CD4-positive, alpha-beta T cell treated with Interleukin-10 for 1 hour (primary cell): ENCODE results near the gene SERTAD4.
"Not testable (repeated sequence)": the region's sequence is repeated elsewhere in the genome, so short reads cannot be mapped to it uniquely, and the experiment has no call there.

ENCODE experiments used
- DNase-seq: peaks from one replicate; pipeline ENCODE4 v3.0.0-alpha.2; 2020

SERTAD4 gene

GRCh38 chr1:210232511-210233215 lies at the start of gene SERTAD4:
TSS of gene SERTAD4 (plus strand) at chr1:210232796. CDS start at chr1:210237961, 5,165 bp downstream.
- no peak for DNase-seq

GRCh38 chr1:210185063-210185462 lies 47.5 kb upstream of the SERTAD4 start:
- no peak for DNase-seq

GRCh38 chr1:210187849-210188606 lies 44.6 kb upstream of the SERTAD4 start:
- DNase-seq, result not testable (repeated sequence)

DNA sequence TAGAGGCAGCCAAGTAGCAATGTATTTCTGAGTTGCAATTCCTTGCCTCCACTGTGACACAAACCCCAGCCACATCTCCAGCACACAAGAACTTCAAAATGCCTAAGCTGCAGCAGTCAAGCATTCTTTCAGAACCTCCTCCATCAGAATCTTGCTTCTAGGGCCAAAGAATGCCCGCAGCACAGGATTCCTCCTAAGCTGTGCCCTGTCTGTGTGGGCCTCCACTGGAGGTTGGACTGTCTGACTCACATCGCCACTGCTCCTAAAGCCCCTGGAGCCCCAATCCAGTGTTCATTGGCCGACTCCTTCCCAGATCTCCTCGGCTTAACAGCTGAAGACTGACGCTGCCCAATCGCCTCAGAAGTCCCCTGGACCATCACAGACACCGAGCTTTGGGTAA lies 43.2 kb upstream of the SERTAD4 start:
- DNase-seq, result no peak

DNA sequence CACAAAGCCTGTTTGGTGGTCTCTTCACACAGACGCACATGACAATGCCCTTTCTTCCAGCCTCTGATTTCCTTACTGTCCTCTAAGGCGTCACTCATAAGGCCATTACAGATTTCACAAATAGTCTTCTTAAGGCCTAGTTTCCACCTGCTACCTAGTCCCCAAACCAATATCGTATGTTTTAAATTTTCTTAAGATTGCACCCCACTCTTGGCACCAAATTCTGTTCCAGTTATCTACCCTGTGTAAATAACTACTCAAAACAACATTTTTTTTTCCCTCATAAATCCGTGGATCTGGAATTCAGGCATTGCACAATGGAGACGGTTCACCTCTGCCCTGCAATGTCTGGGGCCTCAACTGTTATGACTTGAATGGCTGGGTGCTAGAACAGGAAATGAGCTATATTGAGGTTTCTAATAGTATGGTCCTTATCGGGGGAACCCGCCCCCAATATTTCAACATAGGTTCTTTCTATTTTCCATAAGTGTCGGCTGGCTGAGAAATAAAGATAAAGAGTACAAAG lies 36.9 kb upstream of the SERTAD4 start:
- no peak for DNase-seq

- not testable (repeated sequence) for DNase-seq
These were observed 36.3 kb upstream of the SERTAD4 start for GRCh38 chr1:210196266-210196665.

GRCh38 chr1:210198840-210199239 lies 33.8 kb upstream of the SERTAD4 start:
- DNase-seq, result no peak

- no peak for DNase-seq
These were observed 32.4 kb upstream of the SERTAD4 start for GRCh38 chr1:210200124-210200736.

DNA sequence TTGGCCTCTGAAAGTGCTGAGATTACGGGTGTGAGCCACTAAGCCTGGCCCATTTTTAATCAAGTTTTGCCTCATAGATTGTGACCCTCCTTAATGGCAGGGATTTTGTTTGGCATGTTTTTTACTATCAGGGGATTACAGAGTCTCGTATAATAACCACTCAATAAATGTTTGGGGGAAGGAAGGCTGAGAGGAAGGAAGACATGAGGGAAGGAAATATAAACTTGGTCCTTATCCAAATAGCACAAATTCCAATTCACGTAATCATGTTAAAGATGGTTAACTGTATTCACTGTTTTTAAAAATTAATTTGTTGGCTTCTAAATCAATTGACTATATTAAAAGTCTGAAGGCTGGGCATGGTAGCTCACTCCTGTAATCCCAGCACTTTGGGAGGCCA lies 30.9 kb upstream of the SERTAD4 start:
- DNase-seq, result no peak

DNA sequence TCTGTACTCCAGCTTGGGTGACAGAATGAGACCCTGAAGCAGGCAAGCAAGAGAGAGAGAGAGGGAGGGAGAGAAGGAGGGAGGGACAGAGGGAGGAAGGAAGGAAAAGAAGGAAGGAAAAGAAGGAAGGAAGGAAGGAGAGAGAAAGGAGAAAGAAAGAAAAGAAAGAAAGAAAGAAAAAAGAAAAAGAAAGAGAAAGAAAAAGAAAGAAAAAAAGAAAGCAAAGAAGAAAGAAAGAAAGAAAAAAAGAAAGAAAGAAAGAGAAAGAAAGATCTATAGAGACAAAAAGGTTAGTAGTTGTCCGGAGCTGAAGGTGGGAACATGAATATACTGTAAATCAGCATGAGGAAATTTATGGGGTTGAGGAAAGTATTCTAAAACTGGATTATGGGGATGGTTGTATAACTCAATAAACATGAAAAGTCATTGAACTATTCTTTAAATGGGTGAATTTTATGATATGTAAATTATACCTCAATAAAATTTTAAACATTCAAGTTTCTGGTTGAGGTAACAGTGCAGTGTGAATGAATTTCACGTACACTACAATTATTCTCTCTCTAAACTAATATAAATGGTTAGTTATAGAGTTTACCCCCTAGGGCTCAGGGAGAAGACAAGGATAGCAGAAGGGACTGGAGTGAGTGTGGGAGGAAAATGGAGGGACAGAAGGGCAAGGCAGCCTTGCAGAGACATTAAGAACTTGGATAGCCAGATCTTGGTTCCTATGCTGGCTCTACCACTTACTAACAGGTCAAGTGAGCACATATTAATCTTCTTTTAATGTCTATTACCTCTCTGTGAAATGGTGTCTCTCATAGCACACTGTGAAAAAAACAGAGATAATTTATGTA lies 24.8 kb upstream of the SERTAD4 start:
- DNase-seq, result no peak

GRCh38 chr1:210213335-210213734 lies 19.3 kb upstream of the SERTAD4 start:
- DNase-seq, result no peak

DNA sequence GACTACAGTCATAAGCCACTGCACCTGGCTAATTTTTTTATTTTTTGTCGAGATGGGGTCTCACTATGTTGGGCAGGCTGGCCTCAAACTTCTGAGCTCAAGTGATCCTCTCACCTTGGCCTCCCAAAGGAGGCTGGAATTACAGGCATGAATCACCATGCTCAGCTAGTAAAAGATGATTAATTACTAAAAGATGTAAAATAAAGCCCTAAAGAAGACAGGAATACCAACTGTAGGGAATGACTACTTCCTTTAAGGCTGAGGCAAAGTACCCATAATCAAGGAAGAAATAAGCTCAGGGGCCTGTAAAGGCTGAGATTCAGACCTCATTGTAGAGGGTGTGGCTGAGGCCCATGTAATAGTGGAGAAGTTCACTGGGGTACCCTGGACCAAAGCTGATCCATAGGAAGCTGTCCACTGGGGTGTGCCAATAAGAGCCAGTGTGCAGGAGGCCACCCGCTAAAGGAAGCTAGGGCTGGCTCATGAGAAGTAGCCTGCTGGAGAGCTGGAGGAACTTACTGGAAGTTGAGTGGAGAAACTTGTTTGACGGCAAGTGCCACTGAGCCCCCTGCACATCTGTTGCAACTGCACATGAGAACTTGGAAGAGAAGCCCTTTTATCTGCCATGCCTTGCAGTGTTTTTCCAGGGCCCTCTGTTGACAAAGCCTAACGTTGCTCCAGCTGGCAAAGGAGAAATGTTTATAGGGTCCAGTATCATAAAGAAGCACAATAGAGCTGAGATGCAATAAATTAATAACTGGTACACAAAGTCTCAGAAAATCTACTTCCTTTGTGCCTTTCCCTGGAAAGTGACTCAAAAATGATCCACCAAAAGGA lies 17.8 kb upstream of the SERTAD4 start:
- DNase-seq, result no peak

- DNase-seq, result no peak
These were observed 15.1 kb upstream of the SERTAD4 start for GRCh38 chr1:210217482-210217881.

- DNase-seq, result no peak
These were observed 14.5 kb upstream of the SERTAD4 start for GRCh38 chr1:210218047-210218446.

- DNase-seq, result no peak
These were observed 10.1 kb upstream of the SERTAD4 start for GRCh38 chr1:210222340-210223006.

DNA sequence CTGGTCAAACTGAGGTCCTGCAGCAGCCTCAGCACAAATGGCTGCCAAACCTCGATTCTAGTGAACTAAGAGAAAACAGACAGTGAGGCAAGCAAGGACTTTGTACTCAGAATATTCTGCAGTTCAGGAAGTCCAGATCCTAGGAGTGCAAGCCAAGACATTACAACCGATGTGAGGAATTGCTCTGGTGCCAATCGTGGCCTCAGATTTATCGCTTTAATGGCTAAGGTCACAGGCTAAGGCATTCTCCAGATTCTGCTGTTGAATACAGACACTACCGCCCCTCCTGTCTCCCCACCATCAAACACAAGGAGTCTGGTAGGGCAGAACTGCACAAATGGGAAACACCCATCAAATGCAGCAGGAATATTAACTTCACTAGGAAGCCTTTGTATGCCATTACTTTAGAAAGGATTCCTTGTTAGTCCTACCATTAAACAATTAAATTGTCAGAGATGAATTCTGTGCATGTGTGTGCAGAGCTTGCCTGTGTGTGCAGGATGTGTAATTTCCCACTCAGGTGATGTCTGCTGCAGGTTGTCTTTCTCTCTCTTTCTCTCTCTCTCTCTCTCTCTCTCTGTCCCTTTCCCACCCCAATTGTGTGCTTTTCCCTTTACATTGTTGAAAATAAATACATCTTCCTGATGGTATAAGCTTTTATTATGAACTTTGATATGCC lies 9.2 kb upstream of the SERTAD4 start:
- no peak for DNase-seq

DNA sequence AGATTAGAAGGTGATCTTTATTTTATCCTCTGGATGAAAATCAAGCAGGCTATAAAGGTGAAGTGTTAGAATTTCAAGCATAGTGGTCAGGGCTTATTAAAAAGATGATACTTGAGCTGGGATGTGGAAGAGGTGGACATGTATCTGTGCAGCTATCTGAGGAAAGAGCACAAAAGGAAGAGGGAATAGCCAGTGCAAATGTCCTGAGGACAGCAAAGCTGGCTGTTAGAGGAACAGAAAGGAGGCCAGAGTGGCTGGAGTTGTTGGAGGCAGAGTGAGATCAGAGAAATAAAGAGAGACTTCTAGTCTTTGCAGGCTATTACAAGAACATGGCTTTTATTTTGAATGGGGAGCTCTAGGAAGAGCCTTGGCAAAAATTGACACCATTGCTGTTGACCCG lies 4.4 kb upstream of the SERTAD4 start:
- DNase-seq, result no peak

GRCh38 chr1:210230149-210230695 lies 2.4 kb upstream of the SERTAD4 start:
- DNase-seq, result no peak

DNA sequence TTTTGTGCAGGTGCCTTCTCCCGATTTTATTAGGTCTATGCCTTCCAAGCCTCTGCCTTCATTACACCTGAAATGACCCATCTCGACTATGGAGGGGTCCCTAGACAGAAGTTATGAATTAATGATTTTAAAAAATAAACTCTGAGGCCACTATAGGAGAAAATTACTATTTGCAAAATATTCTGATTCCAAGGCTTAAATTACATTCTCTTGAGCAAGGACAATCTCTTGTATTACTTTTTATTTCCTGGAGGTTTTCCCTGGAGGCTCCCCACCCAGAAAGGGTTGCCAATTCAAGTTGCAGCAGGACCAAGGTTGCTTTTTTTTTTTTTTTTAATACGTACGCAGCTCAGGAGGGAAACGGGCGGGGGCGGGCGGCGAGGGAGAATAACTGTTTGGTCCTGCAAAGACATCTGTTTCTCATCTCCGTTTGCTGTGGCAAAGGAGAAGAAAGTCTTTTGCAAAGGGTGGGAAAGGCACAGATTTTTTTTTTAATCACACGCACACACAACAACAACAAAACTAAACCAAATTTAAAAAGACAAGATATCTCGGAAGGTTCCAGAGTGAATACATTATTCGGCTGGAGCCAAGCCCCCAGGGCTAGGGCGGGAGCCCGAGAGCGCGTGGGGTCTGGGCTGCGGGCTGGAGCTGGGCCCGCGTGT lies 618 bp upstream of the SERTAD4 start:
- DNase-seq, result no peak

GRCh38 chr1:210233216-210233494 lies 559 bp downstream of the SERTAD4 start:
- DNase-seq, result no peak
